ENCODE measurements around the gene DSTYK. TPM values are rescaled to one million over a fixed set of nuclear protein-coding genes. Genes with fewer than 3 reads are reported as not detected.

Gene DSTYK
- polyA plus RNA-seq, 1 of the 3 experiments (the other 2 are of a cell fraction) = 4.4 TPM

- Histone ChIP-seq H3K4me1 (ENCODE audit: control insufficient read depth in 1 of 2, insufficient read depth in 2 of 2, low read depth in 1 of 2, low read length in 1 of 2) (no peaks in the 10 kb centered on the region), H2AFZ (ENCODE audit: low read depth) (no peak overlapping the region), H3K9me3 (no peaks in the 10 kb centered on the region), H3F3A (replicated peaks; ENCODE audit: insufficient read depth) (no peaks in the 10 kb centered on the region), H3K27ac (ENCODE audit: low read depth in 2 of 2, low read length in 1 of 2) (no peak overlapping the region), H3K9me2 (no peaks in the 10 kb centered on the region), H3K36me3 (replicated peaks in 1 of 2; ENCODE audit: control insufficient read depth in 1 of 2, insufficient read depth in 2 of 2, low read length in 1 of 2) (no peaks in the 10 kb centered on the region), H3K4me3 (ENCODE audit: low read depth in 2 of 2, low read length in 1 of 2) (no peak overlapping the region), H4K20me1 (ENCODE audit: insufficient read depth) (no peaks in the 10 kb centered on the region), H3K4me2 (no peak overlapping the region), H3K79me2 (ENCODE audit: insufficient read depth) (no peaks in the 10 kb centered on the region), H3K9ac (no peak overlapping the region), H3K27me3 (ENCODE audit: insufficient read depth) (no peaks in the 10 kb centered on the region; the same call in 1 of the 2 replicates)
- DNase-seq = no peak
- ChIA-PET POLR2A (no interaction called here), CTCF (interaction anchor here (0.8 to 0.9 kb wide), 3 partner anchors 10 to 375 kb away, joined by 3 to 4 read pairs (median 3); partner anchors contain the start of gene TMCC2)
- 80% methylated on average over 3 of the region's 3 CpGs for whole genome bisulfite sequencing (ENCODE audit: low lambda C conversion rate)
- TF ChIP-seq RAD21 (IDR thresholded peaks at IDR 0.05; ENCODE audit: low read length) = no peak
- no peak for TF ChIP-seq TAF1 (IDR thresholded peaks at IDR 0.05; ENCODE audit: borderline replicate concordance, low read depth, low read length)
These were observed 5.9 kb upstream of the DSTYK start for GRCh38 chr1:205217418-205217817.

- Histone ChIP-seq H3K27ac (ENCODE audit: low read depth in 2 of 2, low read length in 1 of 2) (no peak overlapping the region), H3K79me2 (ENCODE audit: insufficient read depth) (no peaks in the 10 kb centered on the region), H4K20me1 (ENCODE audit: insufficient read depth) (no peaks in the 10 kb centered on the region), H3K4me2 (no peak overlapping the region), H3K36me3 (replicated peaks in 1 of 2; ENCODE audit: control insufficient read depth in 1 of 2, insufficient read depth in 2 of 2, low read length in 1 of 2) (no peaks in the 10 kb centered on the region), H3K27me3 (ENCODE audit: insufficient read depth) (no peaks in the 10 kb centered on the region; the same call in 1 of the 2 replicates), H3K4me1 (ENCODE audit: control insufficient read depth in 1 of 2, insufficient read depth in 2 of 2, low read depth in 1 of 2, low read length in 1 of 2) (peaks cover 0 to 3% of the 10 kb centered on the region in 2 experiments; a peak in 1 of 4 replicates), H3K9ac (no peak overlapping the region), H3F3A (replicated peaks; ENCODE audit: insufficient read depth) (no peaks in the 10 kb centered on the region), H3K9me3 (no peaks in the 10 kb centered on the region), H2AFZ (ENCODE audit: low read depth) (no peak overlapping the region), H3K9me2 (no peaks in the 10 kb centered on the region), H3K4me3 (ENCODE audit: low read depth in 2 of 2, low read length in 1 of 2) (no peak overlapping the region)
- DNase-seq = no peak
- CTCF ChIA-PET = no interaction called here
- POLR2A ChIA-PET = no interaction called here
- 72% methylated on average over 4 of the region's 4 CpGs for WGBS (ENCODE audit: low lambda C conversion rate)
- TF ChIP-seq NRF1 (IDR thresholded peaks at IDR 0.05; ENCODE audit: low read depth, low read length) (no peak), JUND (IDR thresholded peaks at IDR 0.05) (no peak), POLR2AphosphoS5 (IDR thresholded peaks at IDR 0.05; ENCODE audit: low read depth, low read length) (no peak), EZH2phosphoT487 (IDR thresholded peaks at IDR 0.05; ENCODE audit: borderline replicate concordance, low read depth) (no peak), ELF1 (IDR thresholded peaks at IDR 0.05) (no peak), MXI1 (IDR thresholded peaks at IDR 0.05; ENCODE audit: low read depth, low read length) (no peak), ZBTB33 (IDR thresholded peaks at IDR 0.05; ENCODE audit: borderline replicate concordance, low read depth) (no peak), RCOR1 (IDR thresholded peaks at IDR 0.05; ENCODE audit: low read length) (no peak), RFX5 (IDR thresholded peaks at IDR 0.05; ENCODE audit: low read length) (no peak), FOSL2 (IDR thresholded peaks at IDR 0.05; ENCODE audit: borderline replicate concordance, low read depth) (no peak), REST (IDR thresholded peaks at IDR 0.05; ENCODE audit: low read depth, low read length) (no peak), GABPA (IDR thresholded peaks at IDR 0.05; ENCODE audit: low read depth) (no peak), MEF2A (IDR thresholded peaks at IDR 0.05; ENCODE audit: borderline replicate concordance, low read depth) (no peak), GATA2 (CRISPR knock-in tag; IDR thresholded peaks at IDR 0.05) (no peak), SMC3 (IDR thresholded peaks at IDR 0.05; ENCODE audit: low read depth, low read length) (no peak)
- TF ChIP-seq, protein P1, sequence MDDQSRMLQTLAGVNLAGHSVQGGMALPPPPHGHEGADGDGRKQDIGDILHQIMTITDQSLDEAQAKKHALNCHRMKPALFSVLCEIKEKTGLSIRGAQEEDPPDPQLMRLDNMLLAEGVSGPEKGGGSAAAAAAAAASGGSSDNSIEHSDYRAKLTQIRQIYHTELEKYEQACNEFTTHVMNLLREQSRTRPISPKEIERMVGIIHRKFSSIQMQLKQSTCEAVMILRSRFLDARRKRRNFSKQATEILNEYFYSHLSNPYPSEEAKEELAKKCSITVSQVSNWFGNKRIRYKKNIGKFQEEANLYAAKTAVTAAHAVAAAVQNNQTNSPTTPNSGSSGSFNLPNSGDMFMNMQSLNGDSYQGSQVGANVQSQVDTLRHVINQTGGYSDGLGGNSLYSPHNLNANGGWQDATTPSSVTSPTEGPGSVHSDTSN (IDR thresholded peaks at IDR 0.05) = no peak
- TF ChIP-seq, protein P2, sequence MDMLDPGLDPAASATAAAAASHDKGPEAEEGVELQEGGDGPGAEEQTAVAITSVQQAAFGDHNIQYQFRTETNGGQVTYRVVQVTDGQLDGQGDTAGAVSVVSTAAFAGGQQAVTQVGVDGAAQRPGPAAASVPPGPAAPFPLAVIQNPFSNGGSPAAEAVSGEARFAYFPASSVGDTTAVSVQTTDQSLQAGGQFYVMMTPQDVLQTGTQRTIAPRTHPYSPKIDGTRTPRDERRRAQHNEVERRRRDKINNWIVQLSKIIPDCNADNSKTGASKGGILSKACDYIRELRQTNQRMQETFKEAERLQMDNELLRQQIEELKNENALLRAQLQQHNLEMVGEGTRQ (IDR thresholded peaks at IDR 0.05; ENCODE audit: borderline replicate concordance, low read depth, low read length) = no peak
- TF ChIP-seq, protein P3, sequence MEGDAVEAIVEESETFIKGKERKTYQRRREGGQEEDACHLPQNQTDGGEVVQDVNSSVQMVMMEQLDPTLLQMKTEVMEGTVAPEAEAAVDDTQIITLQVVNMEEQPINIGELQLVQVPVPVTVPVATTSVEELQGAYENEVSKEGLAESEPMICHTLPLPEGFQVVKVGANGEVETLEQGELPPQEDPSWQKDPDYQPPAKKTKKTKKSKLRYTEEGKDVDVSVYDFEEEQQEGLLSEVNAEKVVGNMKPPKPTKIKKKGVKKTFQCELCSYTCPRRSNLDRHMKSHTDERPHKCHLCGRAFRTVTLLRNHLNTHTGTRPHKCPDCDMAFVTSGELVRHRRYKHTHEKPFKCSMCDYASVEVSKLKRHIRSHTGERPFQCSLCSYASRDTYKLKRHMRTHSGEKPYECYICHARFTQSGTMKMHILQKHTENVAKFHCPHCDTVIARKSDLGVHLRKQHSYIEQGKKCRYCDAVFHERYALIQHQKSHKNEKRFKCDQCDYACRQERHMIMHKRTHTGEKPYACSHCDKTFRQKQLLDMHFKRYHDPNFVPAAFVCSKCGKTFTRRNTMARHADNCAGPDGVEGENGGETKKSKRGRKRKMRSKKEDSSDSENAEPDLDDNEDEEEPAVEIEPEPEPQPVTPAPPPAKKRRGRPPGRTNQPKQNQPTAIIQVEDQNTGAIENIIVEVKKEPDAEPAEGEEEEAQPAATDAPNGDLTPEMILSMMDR (IDR thresholded peaks at IDR 0.05) = no peak
These were observed 5.1 kb upstream of the DSTYK start for GRCh38 chr1:205216588-205216987.

All from SK-N-SH (cell line).